HUES64 (cell line): ENCODE measurements around the gene ZMIZ1.

ENCODE experiments used
- H3K27ac ChIP-seq: 2 replicates; pipeline ENCODE4 v1.7.0; 2013; ENCODE audit warnings: low read depth, low read length, inconsistent platforms
- H3K27me3 ChIP-seq: 2 replicates; pipeline ENCODE4 v1.6.1; 2013; ENCODE audit warnings: mild to moderate bottlenecking, low read length; ENCODE audit not compliant: insufficient read depth
- H3K36me3 ChIP-seq: 2 replicates; pipeline ENCODE4 v1.6.1; 2013; ENCODE audit warnings: mild to moderate bottlenecking, low read length; ENCODE audit not compliant: insufficient read depth
- H3K4me1 ChIP-seq: 2 replicates; pipeline ENCODE4 v1.6.1; 2013; ENCODE audit warnings: mild to moderate bottlenecking, low read length, moderate library complexity; ENCODE audit not compliant: insufficient read depth
- H3K4me3 ChIP-seq: 2 replicates; pipeline ENCODE4 v1.5.1; 2013; ENCODE audit warnings: mild to moderate bottlenecking, low read length, moderate library complexity
- H3K9ac ChIP-seq: 2 replicates; pipeline ENCODE4 v1.6.1; 2013; ENCODE audit warnings: mild to moderate bottlenecking, low read depth, low read length
- H3K9me3 ChIP-seq: 2 replicates; pipeline ENCODE4 v1.6.1; 2013; ENCODE audit warnings: low read depth, low read length; ENCODE audit not compliant: insufficient read depth
- WGBS: fragments of 150-250, 120-280 bp; methylation state at CpG from one replicate; pipeline ENCODE4 v1.1.7; 2013; ENCODE audit warnings: missing lambda C conversion rate; 5-methylcytosine and 5-hydroxymethylcytosine counted together

Gene ZMIZ1

DNA sequence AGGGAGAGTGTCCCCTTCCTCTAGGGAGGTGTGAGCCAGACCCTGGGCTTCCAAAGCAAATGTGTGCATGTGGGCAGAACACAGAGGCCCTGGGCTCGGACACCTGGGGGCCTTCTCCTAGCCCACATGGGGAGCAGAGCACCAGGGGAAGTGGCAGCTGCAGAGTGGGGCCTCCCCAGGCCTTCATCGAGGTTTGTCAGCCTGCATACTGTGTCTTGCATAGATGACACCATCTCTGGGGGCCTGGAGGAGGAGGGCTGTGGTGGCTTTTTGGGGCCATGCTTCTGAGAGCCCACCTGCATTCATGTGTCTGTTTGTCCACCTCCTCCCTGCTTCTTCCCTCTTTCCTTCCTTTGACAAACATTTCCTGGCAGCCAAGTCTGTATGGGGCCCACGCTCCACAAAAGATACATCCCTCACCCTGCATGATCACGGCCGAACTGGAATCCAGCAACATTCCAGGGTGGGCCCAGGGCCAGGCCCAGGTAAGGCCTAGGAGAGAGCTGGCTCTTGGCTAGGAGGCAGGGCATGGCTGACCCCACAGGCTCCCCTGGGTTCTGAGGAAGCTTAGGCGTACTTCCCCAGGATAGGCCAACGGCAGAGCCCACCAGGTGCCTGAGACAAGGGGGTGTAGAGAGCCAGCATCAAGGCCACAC, 79.2 kb downstream of the ZMIZ1 start:
- H3K9ac ChIP-seq: no peak overlapping the region
- 92% methylated on average over 7 of the region's 7 CpGs for WGBS

DNA sequence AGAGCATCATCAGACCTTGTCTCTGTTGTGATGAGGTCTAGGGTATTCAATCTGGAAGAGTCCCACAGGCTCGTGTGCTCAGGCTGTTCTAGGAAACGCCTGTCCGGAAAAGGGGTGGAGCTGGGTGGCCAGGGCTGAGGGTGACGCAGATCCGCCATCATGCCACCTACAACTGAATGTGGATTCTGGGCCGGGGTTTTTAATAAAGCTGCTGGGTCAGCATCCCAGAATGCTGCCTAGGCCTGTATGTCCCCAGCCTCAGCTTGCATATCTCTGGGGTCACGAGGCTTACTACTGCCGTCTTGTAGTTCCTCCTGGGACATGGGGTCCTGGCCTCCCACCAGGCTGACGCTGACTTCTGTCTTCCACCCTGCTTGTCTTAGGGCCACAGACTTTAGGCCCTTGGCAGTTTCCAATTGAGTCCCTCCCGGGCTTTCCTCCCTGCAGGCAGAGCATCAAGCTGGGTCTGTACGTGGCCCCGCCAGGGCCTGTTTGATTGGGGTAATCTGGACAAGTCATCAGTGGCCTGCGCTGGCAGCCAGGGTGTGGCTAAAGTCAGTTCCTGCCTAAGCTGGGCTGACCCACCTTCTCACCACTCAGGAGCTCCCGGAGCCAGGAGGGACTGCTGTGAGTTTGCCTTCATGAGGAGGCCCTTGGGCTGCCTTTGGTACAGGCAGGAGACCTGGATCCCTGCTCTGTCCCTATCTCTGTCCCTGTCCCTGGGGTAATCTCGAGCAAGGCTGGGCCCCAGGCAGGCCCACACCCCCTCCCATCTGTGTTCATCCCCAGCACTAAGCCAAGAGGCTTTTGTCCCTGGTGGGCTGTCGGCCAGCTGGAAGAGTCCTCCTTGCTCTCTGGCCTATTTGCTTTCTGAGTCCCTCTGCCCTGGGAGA, 79.9 kb downstream of the ZMIZ1 start:
- WGBS: 94% methylated on average over 16 of the region's 16 CpGs
- no peaks in the 10 kb centered on the region for H3K27me3 ChIP-seq
- no peak overlapping the region; the same call in 1 of the 2 replicates for H3K27ac ChIP-seq
- H3K36me3 ChIP-seq: no peaks in the 10 kb centered on the region; the same call in none of the 2 replicates
- no peak overlapping the region for H3K9ac ChIP-seq
- H3K9me3 ChIP-seq: no peaks in the 10 kb centered on the region
- peaks cover 34% of the 10 kb centered on the region for H3K4me1 ChIP-seq
- no peak overlapping the region for H3K4me3 ChIP-seq

More for the DNA sequence above, 79.2 kb downstream of the ZMIZ1 start:
- Histone ChIP-seq H3K36me3 (no peaks in the 10 kb centered on the region; the same call in 1 of the 2 replicates), H3K4me1 (peaks cover 34% of the 10 kb centered on the region), H3K27ac (no peak overlapping the region), H3K9me3 (no peaks in the 10 kb centered on the region), H3K4me3 (no peak overlapping the region), H3K27me3 (no peaks in the 10 kb centered on the region)

- Histone ChIP-seq H3K9me3 (no peaks in the 10 kb centered on the region), H3K27ac (no peak overlapping the region), H3K4me3 (no peak overlapping the region), H3K36me3 (no peaks in the 10 kb centered on the region; the same call in none of the 2 replicates), H3K9ac (no peak overlapping the region), H3K4me1 (peaks cover 29% of the 10 kb centered on the region), H3K27me3 (no peaks in the 10 kb centered on the region)
- WGBS: 96% methylated on average over 3 of the region's 3 CpGs
Measured at GRCh38 chr10:79149345-79149661, 80.5 kb downstream of the ZMIZ1 start.

DNA sequence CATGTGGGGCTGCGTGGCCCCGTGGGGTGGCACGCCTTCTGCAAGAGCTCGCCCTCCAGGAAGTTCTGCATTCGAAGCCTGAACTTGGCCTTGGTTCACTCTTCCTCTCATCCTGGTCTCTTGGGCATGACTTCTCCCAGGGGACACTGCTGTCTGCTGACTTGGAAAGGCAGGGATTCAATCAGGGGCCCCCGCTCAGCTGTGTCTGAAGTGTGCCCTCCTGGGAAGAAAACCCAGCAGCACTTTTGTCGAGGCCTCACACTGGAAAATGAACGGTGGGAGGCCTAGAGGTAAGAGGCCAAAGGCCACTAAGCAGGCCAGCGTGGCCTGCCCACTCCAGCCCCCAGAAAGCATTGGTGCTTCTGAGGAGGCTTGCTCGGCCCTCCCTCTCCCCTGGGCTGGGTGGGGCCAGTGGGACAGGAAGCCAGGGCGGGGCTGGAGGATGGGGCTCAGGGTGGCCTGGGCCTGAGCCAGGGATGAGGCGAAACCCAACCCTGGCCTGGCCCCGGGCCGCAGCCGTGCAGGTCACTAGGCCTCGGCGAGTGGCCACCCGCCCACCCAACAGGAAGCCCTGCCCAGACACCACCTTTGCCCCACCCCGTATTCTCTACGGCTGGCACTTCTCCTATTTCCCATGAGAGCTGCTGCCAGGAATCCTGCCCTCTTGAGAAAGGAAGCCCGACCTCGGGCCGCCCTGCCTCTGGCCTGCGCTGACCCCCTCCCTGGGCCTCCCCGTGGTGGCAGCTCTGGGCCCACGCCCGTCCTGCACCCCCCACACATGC, 81.1 kb downstream of the ZMIZ1 start:
- H3K4me1 ChIP-seq: peaks cover 23% of the 10 kb centered on the region

DNA sequence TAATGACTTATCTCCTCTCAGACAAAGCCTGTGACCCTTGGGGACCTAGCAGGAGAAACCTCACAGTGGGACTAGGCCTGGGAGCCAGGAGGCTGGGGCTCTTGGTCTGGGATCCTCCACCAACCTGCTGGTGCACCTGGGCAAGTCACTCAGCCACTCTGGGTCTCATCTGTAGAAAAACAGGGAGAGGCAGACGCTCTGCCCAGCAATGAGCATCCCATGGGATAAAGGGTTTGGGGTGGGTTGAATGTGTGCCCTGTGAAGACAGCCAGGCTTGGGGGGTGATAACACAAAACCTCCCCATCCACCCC, 81.6 kb downstream of the ZMIZ1 start:
- Histone ChIP-seq H3K4me1 (peaks cover 22% of the 10 kb centered on the region), H3K4me3 (no peak overlapping the region), H3K9ac (no peak overlapping the region), H3K9me3 (no peaks in the 10 kb centered on the region), H3K27ac (peak overlapping the region; percentile 51; the same call in 1 of the 2 replicates), H3K36me3 (no peaks in the 10 kb centered on the region; the same call in none of the 2 replicates), H3K27me3 (no peaks in the 10 kb centered on the region)
- WGBS: 93% methylated on average over 1 of the region's 1 CpG

More for the DNA sequence above, 81.1 kb downstream of the ZMIZ1 start:
- 75% methylated on average over 27 of the region's 27 CpGs for WGBS
- Histone ChIP-seq H3K36me3 (no peaks in the 10 kb centered on the region; the same call in none of the 2 replicates), H3K27me3 (no peaks in the 10 kb centered on the region), H3K9ac (no peak overlapping the region), H3K4me3 (no peak overlapping the region), H3K9me3 (no peaks in the 10 kb centered on the region), H3K27ac (peak overlapping the region; percentile 51; the same call in 1 of the 2 replicates)

DNA sequence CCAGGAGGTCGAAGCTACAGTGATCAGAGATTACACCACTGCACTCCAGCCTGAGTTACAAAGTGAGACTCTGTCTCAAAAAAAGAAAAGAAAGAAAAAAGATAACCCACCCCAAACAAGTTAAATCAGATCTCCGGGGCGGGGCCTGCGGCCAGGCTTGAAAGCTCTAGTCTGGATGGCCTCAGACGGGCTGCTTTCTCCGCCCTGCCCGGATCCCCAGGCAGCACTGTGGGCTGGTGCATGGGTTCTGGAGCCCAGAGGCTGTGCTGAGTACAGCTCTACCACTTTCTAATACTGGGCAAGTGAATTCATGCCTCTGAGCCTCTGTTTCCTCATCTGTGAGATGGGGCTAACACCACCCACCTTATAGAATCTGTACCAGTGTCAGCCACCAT, 83.7 kb downstream of the ZMIZ1 start:
- Histone ChIP-seq H3K9me3 (no peaks in the 10 kb centered on the region), H3K27ac (peak overlapping the region; percentile 65; the same call in 1 of the 2 replicates), H3K27me3 (no peaks in the 10 kb centered on the region), H3K4me1 (peaks cover 37% of the 10 kb centered on the region), H3K4me3 (no peak overlapping the region), H3K9ac (no peak overlapping the region), H3K36me3 (no peaks in the 10 kb centered on the region; the same call in none of the 2 replicates)
- 91% methylated on average over 7 of the region's 7 CpGs for WGBS

DNA sequence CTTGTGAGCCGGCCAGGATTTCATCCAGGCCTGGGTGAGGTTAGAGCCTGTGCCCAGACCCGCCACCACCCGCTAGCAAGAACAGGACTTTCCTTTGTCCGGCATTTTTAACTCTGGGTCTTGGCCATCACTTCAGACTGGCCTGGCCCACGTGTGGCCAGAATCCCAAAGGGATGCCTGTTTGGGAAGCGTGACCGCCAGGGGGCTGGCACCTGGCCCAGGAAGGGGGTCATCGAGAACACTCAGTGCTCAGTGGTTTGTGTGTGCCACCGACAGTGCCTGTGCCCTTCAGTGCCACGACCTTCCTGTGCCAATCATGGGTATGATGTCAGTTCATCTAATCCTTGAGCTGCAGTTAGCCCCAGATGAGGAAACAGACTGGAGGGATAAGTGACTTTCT, 85.0 kb downstream of the ZMIZ1 start:
- no peaks in the 10 kb centered on the region; the same call in 1 of the 2 replicates for H3K36me3 ChIP-seq
- peaks cover 50% of the 10 kb centered on the region for H3K4me1 ChIP-seq
- no peak overlapping the region for H3K9ac ChIP-seq
- no peaks in the 10 kb centered on the region for H3K9me3 ChIP-seq
- H3K27me3 ChIP-seq: no peaks in the 10 kb centered on the region
- H3K27ac ChIP-seq: no peak overlapping the region
- WGBS: 96% methylated on average over 10 of the region's 10 CpGs
- no peak overlapping the region for H3K4me3 ChIP-seq

GRCh38 chr10:79155301-79156081, 86.7 kb downstream of the ZMIZ1 start:
- Histone ChIP-seq H3K4me3 (no peak overlapping the region), H3K36me3 (no peaks in the 10 kb centered on the region; the same call in 1 of the 2 replicates), H3K27ac (0 out of 2 replicates have a peak overlapping the region, but pooled peaks have one; percentile 28), H3K27me3 (no peaks in the 10 kb centered on the region), H3K4me1 (peaks cover 55% of the 10 kb centered on the region), H3K9ac (no peak overlapping the region), H3K9me3 (no peaks in the 10 kb centered on the region)
- 87% methylated on average over 14 of the region's 14 CpGs for WGBS

DNA sequence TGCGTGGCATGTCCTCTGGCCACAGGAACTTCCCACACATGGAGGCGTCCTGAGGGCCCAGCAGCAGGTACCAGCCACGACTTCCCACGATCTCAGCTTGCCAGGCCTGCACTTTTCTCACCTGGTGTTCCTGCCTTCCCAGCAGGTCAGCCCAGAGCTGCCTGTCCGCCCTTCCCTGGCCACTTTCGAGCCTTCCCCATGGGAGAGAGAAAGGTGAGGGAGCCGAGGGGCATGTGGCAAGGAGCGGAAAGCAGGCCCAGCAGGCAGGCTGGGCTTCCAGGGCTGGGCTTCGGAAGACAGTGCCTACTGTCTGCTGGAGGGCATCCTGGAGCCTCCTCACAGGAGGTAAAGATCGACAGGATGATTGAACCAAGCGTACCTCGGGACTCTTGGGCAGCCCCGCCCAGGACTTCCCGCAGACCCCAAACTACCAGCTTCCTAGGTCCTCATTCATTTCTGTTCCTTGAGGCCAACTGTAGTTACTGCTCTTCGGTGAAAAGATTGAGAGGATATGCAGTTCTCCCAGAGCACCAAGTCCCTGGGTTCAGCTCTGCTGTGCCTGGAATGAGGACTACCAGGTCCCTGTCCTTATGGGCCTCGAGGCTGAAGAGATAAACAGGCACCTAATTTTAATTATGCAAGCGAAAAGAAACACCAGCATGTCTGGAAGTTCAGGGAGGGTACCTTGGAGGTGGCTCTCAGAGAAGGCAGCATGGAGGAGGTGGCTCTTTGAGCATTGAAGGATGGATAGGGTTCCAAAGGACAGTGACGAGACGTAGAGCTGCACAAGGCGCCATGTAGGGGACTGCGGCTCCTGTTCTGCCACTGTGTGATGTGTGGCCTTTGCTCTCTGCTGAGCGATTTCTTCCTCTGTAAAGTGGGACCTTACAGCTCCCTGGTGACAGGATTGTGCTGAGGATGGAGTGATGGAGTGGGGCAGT, 87.8 kb downstream of the ZMIZ1 start:
- Histone ChIP-seq H3K9me3 (no peaks in the 10 kb centered on the region), H3K36me3 (no peaks in the 10 kb centered on the region; the same call in 1 of the 2 replicates), H3K4me1 (peaks cover 47% of the 10 kb centered on the region), H3K27ac (peak overlapping the region; percentile 91), H3K27me3 (no peaks in the 10 kb centered on the region), H3K4me3 (no peak overlapping the region), H3K9ac (peak overlapping the region; percentile 47)
- WGBS: 82% methylated on average over 22 of the region's 22 CpGs

DNA sequence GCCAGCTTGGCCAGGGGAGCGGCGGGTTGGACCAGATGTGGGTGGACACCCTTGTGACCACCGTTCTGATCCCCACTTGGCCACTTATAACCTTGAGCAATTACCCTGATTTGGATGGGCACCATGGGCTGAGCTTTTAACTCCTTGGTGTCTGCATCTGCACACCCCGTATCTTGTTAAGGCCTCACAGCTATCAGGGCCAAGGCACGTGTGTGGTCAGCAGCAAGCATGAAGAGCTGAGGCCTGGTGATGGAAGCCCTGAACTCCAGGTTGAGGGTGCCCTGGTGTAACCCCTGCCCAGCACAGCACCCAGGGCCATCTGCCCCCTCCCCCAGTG, 89.2 kb downstream of the ZMIZ1 start:
- Histone ChIP-seq H3K4me1 (peaks cover 42% of the 10 kb centered on the region), H3K27ac (peak overlapping the region; percentile 91), H3K9ac (peak overlapping the region; percentile 67)

More for the DNA sequence above, 89.2 kb downstream of the ZMIZ1 start:
- no peaks in the 10 kb centered on the region for H3K9me3 ChIP-seq
- H3K27me3 ChIP-seq: no peaks in the 10 kb centered on the region
- H3K36me3 ChIP-seq: no peaks in the 10 kb centered on the region; the same call in 1 of the 2 replicates
- WGBS: 70% methylated on average over 5 of the region's 5 CpGs
- H3K4me3 ChIP-seq: peak overlapping the region; percentile 5; the same call in 1 of the 2 replicates
